Glutamatergic neuron (in vitro differentiated cells): ENCODE data around the gene TFF3. TPM values are rescaled to one million over a fixed set of nuclear protein-coding genes. Genes with fewer than 3 reads are reported as not detected.

Experiments
- DNase-seq: peaks from one replicate; pipeline ENCODE4 v3.0.0; 2022
- H3K27ac Mint-ChIP-seq: one replicate; pipeline ENCODE4 v1.8.0; 2020; ENCODE audit warnings: mild to moderate bottlenecking, mixed read lengths, inconsistent platforms; ENCODE audit not compliant: unreplicated experiment
- H3K27me3 Mint-ChIP-seq: one replicate; pipeline ENCODE4 v1.8.0; 2020; ENCODE audit warnings: mild to moderate bottlenecking, moderate library complexity, mixed read lengths, inconsistent platforms; ENCODE audit not compliant: unreplicated experiment
- H3K36me3 Mint-ChIP-seq: one replicate; pipeline ENCODE4 v1.8.0; 2020; ENCODE audit warnings: mild to moderate bottlenecking, mixed read lengths, inconsistent platforms; ENCODE audit not compliant: unreplicated experiment
- H3K4me1 Mint-ChIP-seq: one replicate; pipeline ENCODE4 v1.8.0; 2020; ENCODE audit warnings: mild to moderate bottlenecking, low read depth, mixed read lengths, inconsistent platforms; ENCODE audit not compliant: unreplicated experiment
- H3K4me3 Mint-ChIP-seq: one replicate; pipeline ENCODE4 v1.8.0; 2020; ENCODE audit warnings: mild to moderate bottlenecking, mixed read lengths, inconsistent platforms; ENCODE audit not compliant: unreplicated experiment
- H3K9me3 Mint-ChIP-seq: one replicate; pipeline ENCODE4 v1.8.0; 2020; ENCODE audit warnings: mild to moderate bottlenecking, moderate library complexity, mixed read lengths, inconsistent platforms; ENCODE audit not compliant: unreplicated experiment
- CTCF ChIP-seq: fragments of 200-600 bp; sonication (generic); IDR thresholded peaks from one replicate; pipeline ENCODE4 v1.5.0; 2021; ENCODE audit not compliant: partially characterized antibody, unreplicated experiment
- total RNA-seq: library from RNA; stranded (reverse); fragmentation: NEBNext Ultra II Directional; extraction: Animal tissue kit (Norgen Biotek cat#: 25700); gene quantifications from one replicate; pipeline ENCODE4 v1.2.1, GENCODE V29; 2021; ENCODE audit not compliant: unreplicated experiment

Gene TFF3
- total RNA-seq, 1 donor from 2014 or later: not detected

GRCh38 chr21:42305707-42306147, 9.5 kb downstream of the TFF3 start:
- H3K27me3 Mint-ChIP-seq: peaks cover 8% of the 10 kb centered on the region
- no peak for DNase-seq
- peaks cover 30% of the 10 kb centered on the region for H3K4me1 Mint-ChIP-seq
- peaks cover 5% of the 10 kb centered on the region for H3K9me3 Mint-ChIP-seq
- no peak overlapping the region for H3K4me3 Mint-ChIP-seq
- H3K27ac Mint-ChIP-seq: no peak overlapping the region
- H3K36me3 Mint-ChIP-seq: no peaks in the 10 kb centered on the region
- TF ChIP-seq CTCF: no peak

- no peak for TF ChIP-seq CTCF
- Mint-ChIP-seq H3K27ac (no peak overlapping the region), H3K27me3 (peaks cover 8% of the 10 kb centered on the region), H3K9me3 (peaks cover 5% of the 10 kb centered on the region), H3K4me3 (no peak overlapping the region), H3K4me1 (peaks cover 25% of the 10 kb centered on the region), H3K36me3 (no peaks in the 10 kb centered on the region)
- no peak for DNase-seq
These were observed 10.4 kb downstream of the TFF3 start for GRCh38 chr21:42304556-42305454.

GRCh38 chr21:42303443-42303842, 11.8 kb downstream of the TFF3 start:
- H3K27me3 Mint-ChIP-seq: peaks cover 8% of the 10 kb centered on the region
- H3K36me3 Mint-ChIP-seq: no peaks in the 10 kb centered on the region
- TF ChIP-seq CTCF: no peak
- peaks cover 5% of the 10 kb centered on the region for H3K9me3 Mint-ChIP-seq
- DNase-seq: no peak
- no peak overlapping the region for H3K27ac Mint-ChIP-seq
- no peak overlapping the region for H3K4me3 Mint-ChIP-seq
- H3K4me1 Mint-ChIP-seq: peaks cover 24% of the 10 kb centered on the region

GRCh38 chr21:42302794-42303193, 12.4 kb downstream of the TFF3 start:
- Mint-ChIP-seq H3K36me3 (no peaks in the 10 kb centered on the region), H3K4me3 (no peak overlapping the region), H3K4me1 (peaks cover 23% of the 10 kb centered on the region), H3K27me3 (peaks cover 8% of the 10 kb centered on the region), H3K9me3 (peaks cover 5% of the 10 kb centered on the region), H3K27ac (no peak overlapping the region)
- no peak for TF ChIP-seq CTCF
- DNase-seq: no peak

GRCh38 chr21:42302076-42302650, 13.0 kb downstream of the TFF3 start:
- no peak for DNase-seq
- Mint-ChIP-seq H3K27me3 (peaks cover 6% of the 10 kb centered on the region), H3K27ac (no peak overlapping the region)

More at GRCh38 chr21:42302076-42302650, 13.0 kb downstream of the TFF3 start:
- TF ChIP-seq CTCF: no peak
- Mint-ChIP-seq H3K4me1 (peaks cover 17% of the 10 kb centered on the region), H3K9me3 (peaks cover 5% of the 10 kb centered on the region), H3K36me3 (no peaks in the 10 kb centered on the region), H3K4me3 (no peak overlapping the region)
